Colonic mucosa (tissue), 4 donors: Measurements from ENCODE around the gene ACTMAP. TPM values are rescaled to one million over a fixed set of nuclear protein-coding genes. Genes with fewer than 3 reads are reported as not detected.

Experiments used
- DNase-seq: peaks from one replicate; pipeline ENCODE4 v3.0.0-alpha.2; 2020
- H3K27ac ChIP-seq: fragments of 200-600 bp; one replicate; pipeline ENCODE4 v1.8.0; 2021
- H3K27me3 ChIP-seq: fragments of 200-600 bp; one replicate; pipeline ENCODE4 v1.8.0; 2021
- H3K36me3 ChIP-seq: fragments of 200-600 bp; one replicate; pipeline ENCODE4 v1.8.0; 2021
- H3K4me1 ChIP-seq: fragments of 200-600 bp; one replicate; pipeline ENCODE4 v1.8.0; 2021; ENCODE audit warnings: mild to moderate bottlenecking
- H3K4me3 ChIP-seq: fragments of 200-600 bp; one replicate; pipeline ENCODE4 v1.8.0; 2021
- H3K9ac ChIP-seq, 2 donors: one replicate each; pipeline ENCODE4 v1.7.0; 2013; ENCODE audit warnings: control low read depth in 2 of 2, low read depth in 2 of 2, low read length in 2 of 2
- H3K9me3 ChIP-seq: fragments of 200-600 bp; one replicate; pipeline ENCODE4 v1.8.0; 2021
- CTCF ChIP-seq: fragments of 200-600 bp; IDR thresholded peaks from one replicate; pipeline ENCODE4 v1.8.0; 2022; ENCODE audit warnings: antibody characterized with exemption, mild to moderate bottlenecking
- intact Hi-C: fragments of 100-400 bp; cut with DNase I; formaldehyde crosslinking; loops from one replicate; pipeline ENCODE4 v1.14.1; 2022
- total RNA-seq, 2 donors: library from RNA; stranded (reverse); fragmentation: NEBNext Ultra II Directional in 1 of 2; extraction: Animal tissue kit (Norgen Biotek cat#: 25700) in 1 of 2; gene quantifications; one replicate each; pipeline ENCODE4 v1.2.1, GENCODE V29; 2021
- donor health status: healthy.
- donor health status: DM: no; HTN: no; CAD: no.
- donor health status: DM: no; HTN: no; CAD: no.

The ACTMAP gene
- total RNA-seq, 2 donors from 2014 or later = 11.1 to 18.7 TPM

- Histone ChIP-seq H3K36me3 (peaks cover 8% of the 10 kb centered on the region), H3K27ac (no peak overlapping the region), H3K27me3 (no peaks in the 10 kb centered on the region), H3K4me1 (no peaks in the 10 kb centered on the region), H3K9me3 (no peaks in the 10 kb centered on the region), H3K4me3 (no peak overlapping the region), H3K9ac (no peak overlapping the region)
- no peak for DNase-seq
- TF ChIP-seq CTCF = no peak
- intact Hi-C loops = no loop called here
Measured at GRCh38 chr19:40705362-40705651, 45.0 kb downstream of the ACTMAP start.

- no peaks in the 10 kb centered on the region for H3K27me3 ChIP-seq
- no peak overlapping the region for H3K9ac ChIP-seq
- no peak for TF ChIP-seq CTCF
- no peak for DNase-seq
- no peaks in the 10 kb centered on the region for H3K9me3 ChIP-seq
- H3K36me3 ChIP-seq = peaks cover 8% of the 10 kb centered on the region
- no peak overlapping the region for H3K27ac ChIP-seq
- no peak overlapping the region for H3K4me3 ChIP-seq
- intact Hi-C loops = no loop called here
- no peaks in the 10 kb centered on the region for H3K4me1 ChIP-seq
Measured at GRCh38 chr19:40704491-40705361, 45.6 kb downstream of the ACTMAP start.

DNA sequence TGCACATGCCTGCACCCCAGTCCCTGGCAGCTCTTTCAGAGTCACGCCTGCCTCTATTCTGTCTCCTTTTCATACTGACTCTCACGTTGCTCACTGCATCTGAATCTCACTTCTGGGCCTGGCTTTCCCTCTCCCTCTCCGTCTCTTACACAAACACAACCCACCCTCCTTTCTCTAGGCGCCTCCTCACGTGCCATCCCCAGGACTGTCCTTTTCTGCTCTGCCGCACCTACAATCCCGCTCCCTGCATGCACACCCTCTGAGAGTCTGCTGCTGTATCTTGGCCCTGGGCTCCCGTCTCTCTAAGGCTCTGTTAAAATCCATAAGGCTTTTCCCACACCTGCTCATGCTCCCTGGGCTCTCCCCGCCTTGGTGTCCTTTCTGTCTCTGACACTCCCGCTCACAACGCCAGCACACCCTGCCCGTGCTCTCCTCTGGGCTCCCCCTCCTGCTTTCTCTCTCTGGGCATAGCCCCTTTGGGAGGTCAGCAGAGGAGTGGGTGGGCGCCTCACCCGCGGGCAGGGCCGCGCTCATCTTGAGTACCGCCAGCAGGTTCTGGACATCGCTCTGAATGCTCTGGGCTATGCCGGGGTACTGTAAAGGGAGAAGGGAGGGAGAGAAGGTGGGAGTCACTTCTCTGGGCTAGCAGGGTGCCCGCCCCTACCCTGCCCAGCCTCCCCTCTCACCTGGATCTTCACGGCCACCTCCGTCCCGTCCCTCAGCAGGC is 47.1 kb downstream of the ACTMAP start:
- no peak for DNase-seq
- Histone ChIP-seq H3K4me1 (no peaks in the 10 kb centered on the region), H3K27ac (no peak overlapping the region), H3K27me3 (no peaks in the 10 kb centered on the region), H3K9ac (no peak overlapping the region), H3K9me3 (no peaks in the 10 kb centered on the region), H3K36me3 (peaks cover 8% of the 10 kb centered on the region), H3K4me3 (no peak overlapping the region)
- intact Hi-C loops = no loop called here
- TF ChIP-seq CTCF = no peak

- intact Hi-C loops = no loop called here
- Histone ChIP-seq H3K27ac (no peak overlapping the region), H3K36me3 (peaks cover 8% of the 10 kb centered on the region), H3K4me1 (no peaks in the 10 kb centered on the region), H3K4me3 (no peak overlapping the region), H3K9me3 (no peaks in the 10 kb centered on the region), H3K27me3 (no peaks in the 10 kb centered on the region), H3K9ac (no peak overlapping the region)
- no peak for TF ChIP-seq CTCF
- DNase-seq = no peak
Measured at GRCh38 chr19:40702337-40703012, 47.8 kb downstream of the ACTMAP start.

GRCh38 chr19:40701758-40702157 is 48.5 kb downstream of the ACTMAP start:
- TF ChIP-seq CTCF = no peak
- no peak overlapping the region for H3K9ac ChIP-seq
- intact Hi-C loops = no loop called here

More at GRCh38 chr19:40701758-40702157, 48.5 kb downstream of the ACTMAP start:
- DNase-seq = no peak
- no peaks in the 10 kb centered on the region for H3K9me3 ChIP-seq
- peaks cover 8% of the 10 kb centered on the region for H3K36me3 ChIP-seq
- H3K27me3 ChIP-seq = no peaks in the 10 kb centered on the region
- no peak overlapping the region for H3K27ac ChIP-seq
- no peaks in the 10 kb centered on the region for H3K4me1 ChIP-seq
- no peak overlapping the region for H3K4me3 ChIP-seq
